ENCODE results near the gene CDHR3. TPM values are rescaled to one million over a fixed set of nuclear protein-coding genes. Genes with fewer than 3 reads are reported as not detected.

CDHR3 gene
- total RNA-seq, 1 donor from 2014 or later, result 0.75 TPM

DNA sequence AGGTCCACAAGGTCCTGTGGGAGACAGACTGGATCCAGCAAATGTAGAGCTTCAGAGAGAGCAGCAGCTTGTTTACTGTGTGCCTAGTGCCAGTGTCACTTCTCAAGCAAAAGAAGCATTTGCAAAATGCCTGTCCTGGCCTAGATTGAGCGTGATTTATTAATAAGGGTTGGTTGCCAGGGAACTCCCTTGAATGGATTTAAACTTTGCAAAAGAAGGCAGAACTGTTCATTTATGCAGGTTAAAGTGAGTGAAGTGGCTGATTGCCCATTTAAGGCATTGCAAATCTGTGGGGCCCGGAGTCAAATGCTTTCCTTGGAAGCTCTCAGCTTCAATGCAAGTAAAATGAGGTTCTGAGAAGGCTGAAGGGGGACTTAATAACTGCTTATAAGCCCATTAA lies 71.3 kb downstream of the CDHR3 start:
- no peaks in the 10 kb centered on the region for H3K36me3 Mint-ChIP-seq (ENCODE audit: low read depth)

DNA sequence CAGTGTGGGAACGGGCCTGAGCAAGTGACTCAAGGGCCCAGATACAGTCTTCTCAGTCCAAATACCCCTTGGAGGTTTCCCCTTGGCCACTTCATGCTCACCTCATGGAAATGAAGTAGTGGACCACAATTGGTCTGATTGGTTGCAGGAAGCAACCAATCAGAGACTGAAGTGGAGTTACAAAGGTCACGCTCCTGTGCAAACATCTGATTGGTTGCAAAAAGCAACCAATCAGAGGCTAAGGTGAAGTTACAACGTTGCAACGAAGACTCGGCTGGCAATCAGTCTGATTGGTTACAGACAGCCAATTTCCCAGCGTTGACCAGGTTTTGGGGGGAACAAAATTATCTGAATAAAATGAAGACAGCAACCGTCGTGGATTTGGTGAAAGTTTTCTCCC lies 72.5 kb downstream of the CDHR3 start:
- ChIA-PET CTCF (interaction anchor here (0.8 to 2.0 kb wide), 3 partner anchors 26 to 274 kb away, joined by 3 to 8 read pairs (median 5); no protein-coding TSS in a partner anchor), POLR2A (no interaction called here)
- Mint-ChIP-seq H3K36me3 (ENCODE audit: low read depth) (no peaks in the 10 kb centered on the region), H3K4me1 (peaks cover 24% of the 10 kb centered on the region), H3K27me3 (no peaks in the 10 kb centered on the region), H3K27ac (no peak overlapping the region), H3K4me3 (no peak overlapping the region), H3K9me3 (no peaks in the 10 kb centered on the region)
- TF ChIP-seq, protein P1, sequence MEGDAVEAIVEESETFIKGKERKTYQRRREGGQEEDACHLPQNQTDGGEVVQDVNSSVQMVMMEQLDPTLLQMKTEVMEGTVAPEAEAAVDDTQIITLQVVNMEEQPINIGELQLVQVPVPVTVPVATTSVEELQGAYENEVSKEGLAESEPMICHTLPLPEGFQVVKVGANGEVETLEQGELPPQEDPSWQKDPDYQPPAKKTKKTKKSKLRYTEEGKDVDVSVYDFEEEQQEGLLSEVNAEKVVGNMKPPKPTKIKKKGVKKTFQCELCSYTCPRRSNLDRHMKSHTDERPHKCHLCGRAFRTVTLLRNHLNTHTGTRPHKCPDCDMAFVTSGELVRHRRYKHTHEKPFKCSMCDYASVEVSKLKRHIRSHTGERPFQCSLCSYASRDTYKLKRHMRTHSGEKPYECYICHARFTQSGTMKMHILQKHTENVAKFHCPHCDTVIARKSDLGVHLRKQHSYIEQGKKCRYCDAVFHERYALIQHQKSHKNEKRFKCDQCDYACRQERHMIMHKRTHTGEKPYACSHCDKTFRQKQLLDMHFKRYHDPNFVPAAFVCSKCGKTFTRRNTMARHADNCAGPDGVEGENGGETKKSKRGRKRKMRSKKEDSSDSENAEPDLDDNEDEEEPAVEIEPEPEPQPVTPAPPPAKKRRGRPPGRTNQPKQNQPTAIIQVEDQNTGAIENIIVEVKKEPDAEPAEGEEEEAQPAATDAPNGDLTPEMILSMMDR (IDR thresholded peaks at IDR 0.05), result no peak
- intact Hi-C loops (cut with micrococcal nuclease), result no loop called here
- ATAC-seq (ENCODE audit: low read depth), result no peak
- DNase-seq, result no peak

More for the DNA sequence above, 71.3 kb downstream of the CDHR3 start:
- ChIA-PET CTCF (interaction anchor here (1.1 to 2.7 kb wide), 3 partner anchors 8 to 273 kb away, joined by 3 to 10 read pairs (median 8); no protein-coding TSS in a partner anchor), POLR2A (interaction anchor here (0.6 kb wide), 1 partner anchor 88 kb away, joined by 3 read pairs; no protein-coding TSS in a partner anchor)
- Mint-ChIP-seq H3K27ac (no peak overlapping the region), H3K4me1 (peaks cover 28% of the 10 kb centered on the region), H3K27me3 (no peaks in the 10 kb centered on the region), H3K9me3 (no peaks in the 10 kb centered on the region), H3K4me3 (no peak overlapping the region)
- DNase-seq, result no peak
- intact Hi-C loops (cut with micrococcal nuclease), result no loop called here
- TF ChIP-seq, protein P1 (IDR thresholded peaks at IDR 0.05), result no peak
- ATAC-seq (ENCODE audit: low read depth), result no peak

- ChIA-PET CTCF (interaction anchor here (0.8 to 9.2 kb wide), 3 partner anchors 275 to 379 kb away, joined by 4 to 124 read pairs (median 8); no protein-coding TSS in a partner anchor), POLR2A (interaction anchor here (0.5 kb wide), 1 partner anchor 1787 kb away, joined by 4 read pairs; no protein-coding TSS in a partner anchor)
- TF ChIP-seq, protein P1 (IDR thresholded peaks at IDR 0.05), result no peak
- no peaks in the 10 kb centered on the region for H3K27me3 Mint-ChIP-seq
- no peaks in the 10 kb centered on the region for H3K36me3 Mint-ChIP-seq (ENCODE audit: low read depth)
- no peak overlapping the region for H3K4me3 Mint-ChIP-seq
- H3K9me3 Mint-ChIP-seq, result no peaks in the 10 kb centered on the region
- ATAC-seq (ENCODE audit: low read depth) (no peak), DNase-seq (no peak)
- intact Hi-C loops (cut with micrococcal nuclease), result loop anchor here (2.0 kb wide), 1 partner anchor 15 kb away; no protein-coding TSS in a partner anchor
- H3K27ac Mint-ChIP-seq, result no peak overlapping the region
- H3K4me1 Mint-ChIP-seq, result peaks cover 21% of the 10 kb centered on the region
Measured at GRCh38 chr7:106036004-106036403, 72.9 kb downstream of the CDHR3 start.

DNA sequence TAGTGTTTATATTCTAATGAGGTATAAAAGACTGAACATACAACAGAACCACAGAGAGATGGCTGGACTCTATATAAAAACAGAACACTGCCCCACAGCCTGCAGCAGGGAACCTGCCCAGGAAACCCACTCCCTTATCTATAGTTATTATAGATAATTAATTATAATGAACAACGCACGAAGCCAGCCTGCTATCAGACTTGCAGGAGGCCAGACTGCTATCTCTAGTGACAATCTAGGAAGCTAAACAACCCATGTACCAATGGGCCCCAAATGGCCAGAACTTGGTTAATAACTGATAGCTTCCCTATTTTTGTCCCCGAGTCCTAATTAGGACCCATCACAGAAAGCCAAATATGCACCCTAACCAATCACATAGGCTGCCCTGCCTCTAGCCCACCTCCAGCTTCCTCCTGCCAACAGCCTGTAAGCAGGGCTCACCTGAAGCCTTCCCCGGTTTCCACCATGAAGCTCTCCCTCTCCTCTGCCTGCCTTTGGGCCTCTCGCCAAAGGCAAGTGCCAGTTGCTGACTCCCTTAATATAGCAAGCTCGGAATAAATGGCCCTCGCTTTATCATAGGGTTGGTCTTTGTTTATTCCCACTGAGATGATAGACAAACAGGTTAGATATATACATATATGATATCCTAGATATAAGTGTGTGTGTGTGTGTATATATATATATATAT lies 74.6 kb downstream of the CDHR3 start:
- Mint-ChIP-seq H3K36me3 (ENCODE audit: low read depth) (no peaks in the 10 kb centered on the region), H3K27me3 (no peaks in the 10 kb centered on the region), H3K4me1 (peaks cover 23% of the 10 kb centered on the region), H3K4me3 (no peak overlapping the region), H3K9me3 (no peaks in the 10 kb centered on the region), H3K27ac (no peak overlapping the region)
- TF ChIP-seq, protein P1 (IDR thresholded peaks at IDR 0.05), result no peak
- DNase-seq (no peak), ATAC-seq (ENCODE audit: low read depth) (no peak)
- POLR2A ChIA-PET, result no interaction called here
- CTCF ChIA-PET, result interaction anchor here (1.1 to 9.2 kb wide), 5 partner anchors 9 to 385 kb away, joined by 3 to 124 read pairs (median 4); no protein-coding TSS in a partner anchor
- intact Hi-C loops (cut with micrococcal nuclease), result loop anchor here (2.0 kb wide), 1 partner anchor 17 kb away; no protein-coding TSS in a partner anchor

DNA sequence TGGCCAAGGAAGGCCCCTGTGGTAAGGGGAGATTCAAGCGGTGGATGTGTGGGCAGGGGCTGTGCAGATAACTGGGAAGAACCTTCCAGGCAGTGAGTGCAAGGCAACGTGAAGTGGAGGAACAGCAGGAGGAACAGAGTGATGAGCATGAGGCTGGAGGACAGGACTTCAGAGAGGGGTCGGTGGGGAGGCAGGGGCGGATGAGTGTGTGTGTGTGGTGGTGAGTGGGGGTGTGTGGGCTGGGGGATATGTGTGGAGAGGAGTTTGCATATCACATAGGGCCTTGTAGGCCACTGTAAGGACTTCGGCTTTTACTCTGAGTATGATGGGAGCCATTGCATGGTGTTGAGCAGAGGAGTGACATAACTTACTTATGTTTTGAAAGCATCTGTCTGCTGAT lies 75.2 kb downstream of the CDHR3 start:
- H3K27me3 Mint-ChIP-seq, result no peaks in the 10 kb centered on the region
- ATAC-seq (ENCODE audit: low read depth) (no peak), DNase-seq (no peak)
- CTCF ChIA-PET, result interaction anchor here (1.5 to 9.2 kb wide), 2 partner anchors 9 to 278 kb away, joined by 3 to 124 read pairs; no protein-coding TSS in a partner anchor
- H3K36me3 Mint-ChIP-seq (ENCODE audit: low read depth), result no peaks in the 10 kb centered on the region
- H3K27ac Mint-ChIP-seq, result no peak overlapping the region
- intact Hi-C loops (cut with micrococcal nuclease), result no loop called here
- TF ChIP-seq, protein P1 (IDR thresholded peaks at IDR 0.05), result no peak
- POLR2A ChIA-PET, result no interaction called here
- no peak overlapping the region for H3K4me3 Mint-ChIP-seq
- H3K4me1 Mint-ChIP-seq, result peaks cover 25% of the 10 kb centered on the region
- no peaks in the 10 kb centered on the region for H3K9me3 Mint-ChIP-seq
